Posterior vena cava (tissue), 2 donors: ENCODE data around the gene ZCCHC3. TPM values are rescaled to one million over a fixed set of nuclear protein-coding genes. Genes with fewer than 3 reads are reported as not detected.
"Not testable (repeated sequence)": the region's sequence is repeated elsewhere in the genome, so short reads cannot be mapped to it uniquely, and the experiment has no call there.

Experiments
- DNase-seq: peaks from one replicate; pipeline ENCODE4 v3.0.0-alpha.2; 2020; ENCODE audit warnings: low spot score
- intact Hi-C, 2 donors: fragments of 100-400 bp; cut with DNase I; formaldehyde crosslinking; loops; one replicate each; pipeline versions ENCODE4 v1.14.1 to v1.14.2; 2022 to 2023
- long read RNA-seq, 2 donors: library from polyadenylated mRNA; unstranded; transcript quantifications; one replicate each; pipeline ENCODE4 v2.0.0, GENCODE V29; 2020 to 2021
- total RNA-seq, 2 donors: library from RNA; stranded (reverse); fragmentation: NEBNext Ultra II Directional; extraction: Animal tissue kit (Norgen Biotek cat#: 25700); gene quantifications; one replicate each; pipeline ENCODE4 v1.2.1, GENCODE V29; 2021
- donor health status: DM: yes; HTN: yes; CAD: no.
- donor health status: DM: yes; HTN: yes; CAD: no.

The ZCCHC3 gene, protein sequence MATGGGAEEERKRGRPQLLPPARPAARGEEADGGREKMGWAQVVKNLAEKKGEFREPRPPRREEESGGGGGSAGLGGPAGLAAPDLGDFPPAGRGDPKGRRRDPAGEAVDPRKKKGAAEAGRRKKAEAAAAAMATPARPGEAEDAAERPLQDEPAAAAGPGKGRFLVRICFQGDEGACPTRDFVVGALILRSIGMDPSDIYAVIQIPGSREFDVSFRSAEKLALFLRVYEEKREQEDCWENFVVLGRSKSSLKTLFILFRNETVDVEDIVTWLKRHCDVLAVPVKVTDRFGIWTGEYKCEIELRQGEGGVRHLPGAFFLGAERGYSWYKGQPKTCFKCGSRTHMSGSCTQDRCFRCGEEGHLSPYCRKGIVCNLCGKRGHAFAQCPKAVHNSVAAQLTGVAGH
- 10 to 100 TPM; 10.1 to 10.9 TPM for total RNA-seq
- long read RNA-seq, donor 1, transcript ZCCHC3-201 (1 exons, 3,354 nt), result major isoform, 15 of 15 reads
- long read RNA-seq, donor 1, partial matches to known transcripts, result 0 of 15 reads
- long read RNA-seq, donor 1, other reads (novel, unspliced or antisense), result 0 of 15 reads
- long read RNA-seq, donor 2, partial matches to known transcripts, result 0 of 3 reads
- long read RNA-seq, donor 2, other reads (novel, unspliced or antisense), result 0 of 3 reads

DNA sequence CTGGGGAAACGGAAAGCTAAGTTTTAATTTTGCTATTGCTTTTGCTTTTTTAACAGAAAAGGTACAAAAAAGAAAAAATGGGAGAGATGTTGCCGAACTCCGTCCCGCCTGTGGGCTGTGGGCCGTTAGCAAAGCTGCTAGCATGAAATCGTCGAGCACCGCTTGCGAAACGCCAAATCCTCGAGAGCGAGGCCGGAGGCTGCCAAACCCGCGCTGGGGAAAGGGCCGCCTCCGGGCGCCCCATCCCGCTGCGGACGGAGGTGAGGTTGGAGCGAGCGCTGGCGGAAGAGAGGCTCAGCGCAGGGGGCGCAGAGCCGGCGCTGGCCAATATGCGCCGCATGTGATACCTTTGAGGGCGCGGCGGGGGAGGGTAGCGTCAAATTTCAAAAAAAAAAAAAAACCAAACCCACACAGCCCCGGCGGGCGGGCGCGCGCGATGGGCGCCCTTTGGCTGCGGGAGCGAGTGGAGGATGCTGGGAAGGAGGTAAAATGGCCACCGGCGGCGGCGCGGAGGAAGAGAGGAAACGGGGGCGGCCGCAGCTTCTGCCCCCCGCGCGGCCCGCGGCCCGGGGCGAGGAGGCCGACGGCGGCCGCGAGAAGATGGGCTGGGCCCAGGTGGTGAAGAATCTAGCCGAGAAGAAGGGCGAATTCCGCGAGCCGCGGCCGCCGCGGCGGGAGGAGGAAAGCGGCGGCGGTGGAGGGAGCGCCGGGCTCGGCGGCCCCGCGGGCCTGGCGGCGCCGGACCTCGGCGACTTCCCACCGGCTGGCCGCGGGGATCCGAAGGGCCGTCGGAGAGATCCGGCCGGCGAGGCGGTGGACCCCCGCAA is at the start of gene ZCCHC3:
Gene ZCCHC3, plus strand, starts transcription at position 473 of the 827 bp plus-strand sequence. Its CDS starts 17 bp downstream, at position 490.
- peak; percentile 97 for DNase-seq
- intact Hi-C loops, result no loop called here

DNA sequence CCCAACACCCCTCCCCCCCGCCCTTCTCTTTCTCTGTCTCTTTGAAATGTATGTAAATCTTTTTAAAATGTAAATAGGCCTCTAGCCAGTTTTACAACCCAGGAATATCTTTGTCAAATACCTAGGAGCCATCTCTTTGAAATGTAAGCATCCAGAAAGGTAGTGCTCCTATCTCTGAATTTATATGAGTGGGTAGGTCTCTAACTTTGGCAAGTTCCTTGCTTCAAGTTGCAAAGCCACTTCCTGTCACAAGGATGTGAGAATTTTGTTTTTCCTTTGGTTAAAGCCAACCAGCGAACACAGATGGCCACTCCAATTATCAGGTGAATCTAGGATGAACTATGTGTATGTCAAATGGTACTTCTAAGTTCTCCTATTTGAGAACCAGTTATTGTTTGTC is 46.0 kb upstream of the ZCCHC3 start:
- intact Hi-C loops, result no loop called here

DNA sequence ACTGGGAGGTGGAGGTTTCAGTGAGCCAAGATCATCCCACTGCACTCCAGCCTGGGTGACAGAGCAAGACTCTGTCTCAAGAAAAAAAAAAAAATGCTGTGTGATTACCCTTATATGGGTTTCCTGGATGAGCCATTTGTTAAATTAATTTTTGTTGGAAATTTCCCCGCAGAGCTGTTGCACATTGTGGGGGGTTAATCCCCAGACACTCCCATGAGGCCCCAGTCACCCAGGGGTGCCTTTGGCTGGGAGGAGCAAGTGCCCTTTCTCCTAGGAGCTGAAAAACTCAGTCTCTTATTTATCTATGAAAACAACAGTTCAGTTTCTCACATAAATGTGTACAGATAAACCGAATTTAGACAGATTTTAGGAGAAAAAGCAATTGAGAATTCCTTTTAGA is 44.6 kb upstream of the ZCCHC3 start:
- intact Hi-C loops, result no loop called here
- DNase-seq, result no peak

More for the DNA sequence above, 46.0 kb upstream of the ZCCHC3 start:
- DNase-seq, result no peak

DNA sequence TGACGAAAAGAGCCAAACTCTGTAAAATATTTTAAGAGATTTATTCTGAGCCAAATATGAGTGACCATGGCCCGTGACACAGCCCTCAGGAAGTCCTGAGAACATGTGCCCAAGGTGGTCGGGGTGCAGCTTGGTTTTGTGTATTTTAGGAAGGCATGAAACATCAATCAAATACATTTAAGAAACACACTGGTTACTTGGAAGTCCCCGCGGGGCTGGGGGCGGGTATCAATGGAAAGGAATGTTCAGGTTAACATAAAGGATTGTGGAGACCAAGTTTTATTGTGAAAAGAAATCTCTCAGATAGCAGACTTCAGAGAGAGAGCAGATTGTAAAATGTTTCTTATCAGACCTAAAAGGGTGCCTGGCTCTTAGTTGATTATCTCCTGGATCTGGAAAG is 43.9 kb upstream of the ZCCHC3 start:
- DNase-seq, intact Hi-C loops: not testable (repeated sequence)

DNA sequence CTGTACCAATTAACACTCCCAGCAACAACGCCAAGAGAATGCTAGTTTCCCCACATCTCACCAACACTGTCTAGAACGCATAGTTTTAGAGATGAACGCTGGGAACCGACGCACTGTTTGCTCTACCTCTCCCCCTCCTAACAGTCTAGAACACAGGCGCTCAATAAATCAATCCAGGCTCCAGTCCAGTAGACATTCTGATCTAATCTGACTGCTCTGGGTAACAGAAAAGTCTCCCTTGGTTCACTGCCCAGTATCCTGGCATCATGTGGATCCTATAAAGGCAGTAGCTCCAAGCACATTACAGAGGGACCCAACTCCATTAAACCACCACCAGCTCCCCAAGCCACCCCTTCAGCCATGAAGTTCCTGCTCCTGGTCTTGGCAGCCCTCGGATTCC is 40.0 kb upstream of the ZCCHC3 start, which contains the start of gene DEFB132:
Gene DEFB132, plus strand, starts transcription at position 306 of the 400 bp plus-strand sequence. Its CDS starts 55 bp downstream, at position 361.
- DNase-seq, result no peak

DNA sequence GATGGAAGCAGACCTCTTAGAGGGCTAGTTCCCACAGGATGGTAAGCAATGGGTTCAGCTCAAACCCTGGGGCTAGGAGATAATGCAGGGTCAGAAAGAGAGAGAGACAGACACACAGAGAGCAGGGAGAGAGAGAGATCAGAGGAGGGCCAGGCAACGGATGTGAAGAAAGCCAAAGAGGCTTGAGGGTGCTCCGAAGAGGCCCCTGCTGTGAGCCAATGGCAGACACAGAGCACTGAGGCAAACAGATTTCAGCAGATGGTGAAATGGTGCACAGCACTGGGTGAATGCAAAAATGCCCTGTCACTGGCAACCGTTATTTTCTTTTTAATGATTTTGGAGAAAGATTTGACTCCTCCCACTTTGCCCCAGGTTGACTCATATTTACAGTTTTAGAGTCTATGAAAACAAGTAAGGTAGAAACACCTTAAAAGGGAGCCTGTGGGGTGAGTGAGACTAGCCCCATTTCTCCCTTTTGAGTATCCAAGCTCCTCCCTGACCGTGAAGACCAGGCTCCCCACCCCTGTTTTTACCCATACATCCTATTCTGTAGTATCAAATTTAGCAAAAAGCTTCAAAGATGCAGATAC is 39.0 kb upstream of the ZCCHC3 start:
- no peak for DNase-seq
- intact Hi-C loops, result no loop called here

More for the DNA sequence above, 40.0 kb upstream of the ZCCHC3 start, which contains the start of gene DEFB132:
- intact Hi-C loops, result no loop called here

DNA sequence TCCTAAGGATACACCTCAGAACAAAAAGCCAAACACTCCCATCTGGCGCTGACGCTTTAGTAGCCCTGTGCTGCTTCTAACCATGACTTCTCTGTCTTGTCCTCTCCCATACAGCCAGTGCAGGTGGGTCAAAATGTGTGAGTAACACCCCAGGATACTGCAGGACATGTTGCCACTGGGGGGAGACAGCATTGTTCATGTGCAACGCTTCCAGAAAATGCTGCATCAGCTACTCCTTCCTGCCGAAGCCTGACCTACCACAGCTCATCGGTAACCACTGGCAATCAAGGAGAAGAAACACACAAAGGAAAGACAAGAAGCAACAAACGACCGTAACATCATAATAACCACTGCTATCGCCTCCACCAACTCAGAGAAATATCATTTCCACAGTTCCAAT is 38.4 kb upstream of the ZCCHC3 start:
- intact Hi-C loops, result no loop called here
- no peak for DNase-seq

DNA sequence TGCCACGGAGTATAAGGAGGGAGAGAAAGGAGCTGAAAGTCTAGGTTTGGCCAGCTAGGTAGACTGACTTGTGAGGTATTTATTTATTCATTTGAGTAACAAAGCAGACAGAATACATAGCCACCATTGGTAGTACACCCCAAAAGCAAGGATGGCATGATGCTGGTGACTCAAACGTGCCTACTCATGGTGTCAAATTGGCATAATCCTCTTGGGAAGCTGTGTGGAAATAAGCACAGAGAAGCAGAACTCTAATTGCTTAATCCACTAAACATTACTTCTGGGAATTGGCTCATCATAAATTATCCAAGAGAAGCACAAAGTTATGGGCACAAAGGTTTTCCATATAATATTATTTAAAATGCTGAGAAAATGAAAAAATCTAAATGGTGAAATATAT is 37.4 kb upstream of the ZCCHC3 start:
- intact Hi-C loops, result no loop called here

DNA sequence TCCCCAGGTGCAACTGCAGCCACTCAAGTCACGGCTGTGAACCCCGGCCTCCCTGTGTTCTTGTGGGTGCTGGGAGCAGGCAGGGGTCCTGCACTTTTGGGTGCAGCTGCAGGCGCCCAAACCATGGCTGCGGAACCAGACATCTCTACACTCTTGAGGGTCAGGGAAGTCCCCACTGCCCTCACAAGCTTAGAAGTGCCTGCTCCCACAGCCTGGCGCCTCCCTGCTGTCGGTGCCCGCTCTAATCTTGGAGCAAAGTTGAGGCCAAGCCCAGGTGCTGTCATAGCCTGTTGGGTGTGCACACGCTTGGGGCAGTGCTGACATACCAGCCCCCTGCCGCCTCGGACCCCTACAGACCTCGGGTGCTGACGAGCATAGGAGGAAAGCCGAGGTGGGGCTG is 33.7 kb upstream of the ZCCHC3 start:
- intact Hi-C loops, result no loop called here
- DNase-seq, result no peak

More for the DNA sequence above, 37.4 kb upstream of the ZCCHC3 start:
- DNase-seq, result no peak

DNA sequence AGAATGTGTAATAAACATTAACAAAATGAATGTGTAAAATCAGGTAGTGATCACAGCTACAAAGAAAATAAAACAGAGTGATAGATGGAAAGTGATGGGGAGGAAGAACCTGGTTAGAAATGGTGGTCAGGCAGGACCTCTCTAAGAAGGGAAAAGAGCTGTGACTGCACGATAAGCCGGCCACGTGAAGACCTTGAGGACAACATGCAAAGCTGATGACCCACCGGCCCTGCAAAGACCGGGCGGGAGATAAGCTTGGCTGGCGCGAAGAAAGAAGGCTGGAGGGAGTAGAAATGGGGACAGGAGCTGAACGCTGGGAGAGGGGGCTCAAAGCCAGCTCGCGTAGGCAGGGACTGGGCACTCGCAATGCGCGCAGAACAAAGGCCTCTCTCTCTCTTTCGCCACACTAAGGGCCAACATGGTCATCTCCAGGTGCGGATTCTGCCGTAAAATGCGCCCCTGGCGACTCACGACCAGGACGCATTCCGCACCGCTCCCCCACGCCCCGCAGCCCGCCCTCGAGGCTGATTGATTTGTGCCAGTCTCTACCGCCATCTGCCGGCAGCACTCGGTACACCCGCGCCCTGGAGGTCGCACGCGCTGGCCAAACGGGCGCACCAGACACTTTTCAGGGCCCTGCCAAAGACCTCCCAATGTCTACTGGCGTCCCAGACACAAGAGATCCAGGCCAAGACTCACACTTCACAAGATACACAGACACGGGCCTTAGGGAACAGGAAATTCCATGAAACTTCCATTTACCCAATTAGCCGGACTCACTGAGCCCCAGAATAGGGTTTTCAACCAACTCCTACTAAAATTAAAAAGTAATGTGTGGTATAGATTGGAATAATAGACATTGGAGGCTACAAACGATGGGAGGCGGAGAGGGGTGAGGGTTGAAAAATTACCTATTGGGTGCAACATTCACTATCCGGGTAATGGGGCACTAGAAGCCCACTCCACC is 30.5 kb upstream of the ZCCHC3 start:
- peak; percentile 96 for DNase-seq
- intact Hi-C loops, result no loop called here

DNA sequence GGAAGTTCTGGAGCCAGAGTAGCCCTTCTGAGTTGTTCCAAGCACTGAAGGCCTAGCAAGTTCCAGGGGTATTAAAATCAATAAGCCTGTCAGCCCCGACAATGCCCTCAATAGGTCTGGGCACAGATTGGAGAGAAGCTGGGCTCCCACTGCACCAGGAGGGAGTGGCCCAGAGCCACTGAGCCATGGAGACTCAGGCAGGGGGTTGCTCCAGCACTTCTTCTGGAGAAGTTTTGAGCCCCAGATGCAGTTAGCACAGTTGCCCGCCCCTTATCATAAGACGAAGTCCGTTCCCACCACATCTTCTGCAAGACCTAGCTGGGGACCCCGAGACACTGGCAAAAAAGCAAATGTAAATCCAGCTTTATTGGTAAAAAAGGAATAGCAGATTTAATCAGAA is 26.9 kb upstream of the ZCCHC3 start:
- intact Hi-C loops, result no loop called here
- DNase-seq, result no peak

DNA sequence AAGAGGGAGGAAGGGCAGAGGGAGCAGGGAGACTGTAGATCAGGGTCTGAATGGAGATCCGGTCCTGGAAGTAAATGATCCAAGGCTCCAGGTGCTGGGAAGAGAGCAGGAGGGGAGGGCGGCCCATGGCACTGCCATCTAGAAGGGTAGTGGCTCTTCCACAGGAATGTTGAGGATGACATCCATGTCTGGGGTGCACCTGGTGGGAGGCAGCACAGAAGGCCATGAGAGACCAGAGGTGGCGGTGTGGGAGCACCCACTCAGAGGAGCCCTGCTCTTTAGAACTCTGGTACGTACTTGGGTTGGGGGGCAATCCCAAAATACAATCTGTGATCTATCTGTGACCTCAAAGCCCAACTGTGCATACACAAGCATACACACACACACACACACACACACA is 26.3 kb upstream of the ZCCHC3 start:
- DNase-seq, result no peak
- intact Hi-C loops, result no loop called here

DNA sequence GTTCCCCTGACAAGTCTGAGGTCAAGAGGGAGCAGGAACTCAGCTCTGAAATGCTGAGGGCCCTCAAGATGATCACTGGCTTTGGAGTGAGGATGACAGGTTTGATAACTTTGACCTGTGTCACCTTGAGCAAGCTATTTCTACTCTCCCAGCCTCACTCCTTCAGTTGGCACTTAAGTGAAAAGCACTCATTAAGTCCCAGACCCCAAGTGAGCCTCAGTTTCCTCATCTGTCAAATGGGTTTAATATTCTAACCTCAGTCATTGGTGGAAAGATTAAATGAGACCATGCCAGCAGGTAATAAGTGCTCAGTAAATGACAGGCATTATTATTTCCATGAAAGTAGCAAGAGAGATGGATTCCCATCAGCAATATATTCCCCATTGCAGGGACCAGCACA is 25.8 kb upstream of the ZCCHC3 start:
- intact Hi-C loops, result no loop called here
- no peak for DNase-seq

DNA sequence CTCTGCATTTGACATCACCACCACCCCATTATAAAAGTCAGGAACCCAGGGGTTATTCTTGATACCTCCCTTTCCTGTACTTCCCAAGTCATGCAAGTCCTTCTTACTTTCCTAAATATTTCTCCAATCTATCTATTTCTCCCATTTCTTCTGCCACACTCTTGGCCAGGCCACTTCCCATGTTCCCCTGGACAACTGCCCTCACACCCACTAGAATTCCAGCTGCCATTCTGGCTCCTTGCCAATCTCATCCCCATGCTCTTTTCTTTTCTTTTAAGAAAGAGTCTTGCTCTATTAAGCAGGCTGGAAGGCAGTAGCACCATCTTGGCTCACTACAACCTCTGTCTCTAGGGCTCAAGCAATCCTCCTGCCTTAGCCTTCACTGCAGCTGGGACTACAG is 24.7 kb upstream of the ZCCHC3 start:
- intact Hi-C loops, result no loop called here

DNA sequence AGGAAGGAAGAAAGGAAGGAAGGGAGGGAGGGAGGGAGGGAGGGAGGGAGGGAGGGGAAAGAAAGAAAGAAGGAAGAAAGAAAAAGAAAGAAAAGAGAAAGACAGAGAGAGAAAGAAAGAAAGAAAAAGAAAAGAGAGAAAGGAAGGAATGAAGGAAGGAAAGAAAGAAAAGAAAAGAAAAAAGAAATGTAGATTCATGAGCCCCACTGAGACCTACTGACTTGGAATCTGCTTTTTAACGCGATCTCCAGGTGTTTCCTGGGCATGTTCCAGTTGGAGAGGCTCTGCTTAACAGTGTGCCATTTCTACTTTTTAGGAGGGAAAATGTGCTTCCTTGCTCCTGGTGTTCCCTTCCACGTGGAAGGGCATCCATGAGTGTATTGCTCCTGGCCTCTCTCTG is 23.5 kb upstream of the ZCCHC3 start:
- DNase-seq, result no peak
- intact Hi-C loops, result no loop called here

More for the DNA sequence above, 24.7 kb upstream of the ZCCHC3 start:
- no peak for DNase-seq

DNA sequence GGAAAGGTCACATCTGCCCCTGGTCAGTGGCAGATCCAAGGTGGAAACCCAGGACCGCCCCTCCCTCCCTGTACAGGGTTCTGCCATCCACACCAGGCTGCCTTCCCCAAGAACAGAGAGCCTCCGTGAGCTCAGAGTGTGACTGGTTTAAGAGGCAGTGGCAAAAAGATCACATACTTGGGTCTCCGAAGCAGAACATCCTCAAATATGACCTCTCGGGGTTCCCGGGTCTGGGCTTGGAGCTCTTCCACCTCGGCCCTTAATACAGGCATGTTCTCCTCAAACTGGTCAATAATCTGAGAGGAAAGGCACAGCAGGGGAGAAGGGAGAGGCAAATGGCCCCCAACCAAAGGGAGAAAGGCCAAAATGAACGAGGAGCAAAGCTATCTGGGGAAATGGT is 21.6 kb upstream of the ZCCHC3 start:
- DNase-seq, result no peak
- intact Hi-C loops, result no loop called here

DNA sequence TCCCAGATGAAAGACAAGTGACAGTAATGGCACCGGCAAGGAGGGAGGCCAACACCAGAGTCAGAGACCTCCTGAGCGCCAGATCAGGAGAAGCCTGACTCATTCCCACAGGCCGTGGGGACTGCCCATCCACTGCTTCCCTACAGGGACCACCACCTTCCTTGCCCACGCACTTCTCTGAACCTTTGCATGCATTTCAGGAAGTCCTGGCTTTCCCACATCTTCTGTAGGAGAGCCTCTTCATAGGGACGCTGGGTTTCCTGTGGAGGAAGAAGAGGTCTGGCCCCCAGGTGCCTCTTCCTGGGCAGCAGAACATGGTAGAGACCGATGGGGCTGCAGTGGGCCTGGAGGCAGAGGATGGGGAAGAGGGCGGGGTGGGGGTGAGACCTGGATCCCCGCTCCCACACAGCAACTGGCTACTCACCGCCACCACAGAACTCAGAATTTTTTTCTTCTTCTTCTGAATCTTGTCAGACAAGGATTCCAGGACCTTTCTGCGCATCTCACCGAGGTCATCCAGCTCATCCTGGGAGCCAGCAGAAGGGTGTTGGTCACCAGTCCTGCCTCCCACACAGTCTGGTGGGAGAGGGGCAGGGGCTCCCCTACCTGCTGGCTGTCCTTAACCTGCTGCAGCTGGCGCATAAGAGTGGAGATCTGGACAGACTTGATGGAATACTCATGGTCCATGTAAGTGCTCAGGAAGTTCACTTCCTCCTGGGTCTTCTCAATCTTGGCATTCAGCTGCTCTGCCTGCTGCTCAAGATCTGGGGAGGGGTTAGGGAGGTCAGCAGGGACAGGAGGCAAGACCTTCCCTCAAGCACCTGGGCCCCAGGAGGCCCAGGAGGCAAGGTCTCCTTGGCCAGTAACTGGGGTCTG is 20.5 kb upstream of the ZCCHC3 start:
- DNase-seq, result no peak
- intact Hi-C loops, result no loop called here

DNA sequence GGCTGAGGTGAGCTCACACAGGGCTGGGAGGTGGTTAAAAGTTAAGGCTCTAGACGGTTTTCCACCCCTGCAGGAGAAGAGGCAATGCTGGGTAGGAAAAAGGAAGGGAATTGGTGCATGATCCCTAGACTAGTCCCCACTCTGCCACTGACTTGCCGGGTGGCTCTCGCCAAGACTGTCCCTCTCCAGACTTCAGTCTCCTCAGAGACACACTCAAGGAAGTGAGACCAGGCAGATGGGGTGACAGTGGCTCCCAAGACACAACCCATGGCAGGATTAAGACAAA is 19.9 kb upstream of the ZCCHC3 start:
- no peak for DNase-seq
- intact Hi-C loops, result no loop called here
